ENCODE results near the gene SEPTIN8.

The SEPTIN8 gene

GRCh38 chr5:132773601-132774355, 3.3 kb downstream of the SEPTIN8 start:
- no peak overlapping the region for H3K27ac ChIP-seq
- TF ChIP-seq, protein P1, sequence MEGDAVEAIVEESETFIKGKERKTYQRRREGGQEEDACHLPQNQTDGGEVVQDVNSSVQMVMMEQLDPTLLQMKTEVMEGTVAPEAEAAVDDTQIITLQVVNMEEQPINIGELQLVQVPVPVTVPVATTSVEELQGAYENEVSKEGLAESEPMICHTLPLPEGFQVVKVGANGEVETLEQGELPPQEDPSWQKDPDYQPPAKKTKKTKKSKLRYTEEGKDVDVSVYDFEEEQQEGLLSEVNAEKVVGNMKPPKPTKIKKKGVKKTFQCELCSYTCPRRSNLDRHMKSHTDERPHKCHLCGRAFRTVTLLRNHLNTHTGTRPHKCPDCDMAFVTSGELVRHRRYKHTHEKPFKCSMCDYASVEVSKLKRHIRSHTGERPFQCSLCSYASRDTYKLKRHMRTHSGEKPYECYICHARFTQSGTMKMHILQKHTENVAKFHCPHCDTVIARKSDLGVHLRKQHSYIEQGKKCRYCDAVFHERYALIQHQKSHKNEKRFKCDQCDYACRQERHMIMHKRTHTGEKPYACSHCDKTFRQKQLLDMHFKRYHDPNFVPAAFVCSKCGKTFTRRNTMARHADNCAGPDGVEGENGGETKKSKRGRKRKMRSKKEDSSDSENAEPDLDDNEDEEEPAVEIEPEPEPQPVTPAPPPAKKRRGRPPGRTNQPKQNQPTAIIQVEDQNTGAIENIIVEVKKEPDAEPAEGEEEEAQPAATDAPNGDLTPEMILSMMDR (conservative IDR thresholded peaks at IDR 0.05) = no peak

GRCh38 chr5:132773114-132773513, 3.9 kb downstream of the SEPTIN8 start:
- H3K27ac ChIP-seq = no peak overlapping the region
- TF ChIP-seq, protein P1 (conservative IDR thresholded peaks at IDR 0.05) = no peak

GRCh38 chr5:132772291-132773070, 4.6 kb downstream of the SEPTIN8 start:
- no peak overlapping the region for H3K27ac ChIP-seq
- TF ChIP-seq, protein P1 (conservative IDR thresholded peaks at IDR 0.05) = no peak

- no peak overlapping the region for H3K27ac ChIP-seq
- TF ChIP-seq, protein P1 (conservative IDR thresholded peaks at IDR 0.05) = no peak
These were observed 5.5 kb downstream of the SEPTIN8 start for GRCh38 chr5:132771503-132771998.

DNA sequence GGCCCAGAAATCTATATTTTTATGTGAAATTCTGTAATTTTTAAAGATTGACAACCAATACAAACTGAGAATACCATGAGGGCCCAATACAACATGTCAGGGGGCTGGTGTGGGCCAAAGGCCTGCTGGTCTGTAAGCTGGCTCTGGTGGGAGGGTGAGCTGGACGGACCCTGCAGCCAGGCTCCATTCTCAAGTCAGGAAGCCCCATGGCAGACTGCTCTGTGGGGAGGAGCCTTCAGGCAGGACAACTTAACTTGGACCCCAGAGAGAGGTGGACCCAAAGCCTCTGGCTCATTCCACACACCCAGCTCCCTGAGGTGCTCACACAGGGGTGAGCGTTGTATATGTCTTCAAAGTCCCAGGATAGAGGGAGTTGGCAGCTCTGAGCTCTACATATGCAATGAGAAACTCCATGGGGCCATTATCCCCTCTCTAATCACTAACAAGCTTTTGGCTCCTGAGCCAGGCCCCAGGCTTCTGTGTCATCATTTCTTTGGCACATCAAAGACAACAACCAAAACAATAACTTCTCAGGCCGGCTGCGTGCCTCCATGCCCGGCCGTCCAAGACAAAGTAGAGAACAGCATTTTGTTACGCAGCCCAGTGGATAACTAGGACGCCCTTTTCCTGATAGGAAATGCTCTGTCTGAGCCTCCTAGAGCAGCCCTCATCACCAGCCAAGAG, 6.4 kb downstream of the SEPTIN8 start:
- TF ChIP-seq, protein P1 (conservative IDR thresholded peaks at IDR 0.05) = no peak
- H3K27ac ChIP-seq = no peak overlapping the region

DNA sequence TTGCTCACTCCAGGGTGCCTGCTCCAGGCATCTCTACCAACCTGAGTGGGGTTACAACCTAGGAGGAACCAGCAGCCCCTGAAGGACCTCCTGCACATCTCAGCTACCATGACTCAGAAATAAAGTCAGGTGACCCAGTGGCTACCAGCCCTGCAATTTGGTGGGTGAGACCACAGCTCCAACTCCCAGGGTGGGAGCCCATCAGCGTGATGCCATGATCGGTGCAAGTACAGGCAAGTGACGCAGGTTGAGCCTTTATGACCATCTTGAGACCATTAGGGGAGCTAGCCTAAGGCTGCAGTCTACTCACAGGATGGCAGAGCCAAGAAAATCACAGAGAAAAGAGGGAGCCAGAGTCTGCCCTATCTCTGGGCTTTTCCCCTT, 8.6 kb downstream of the SEPTIN8 start:
- no peak overlapping the region for H3K27ac ChIP-seq
- TF ChIP-seq, protein P1 (conservative IDR thresholded peaks at IDR 0.05) = no peak

DNA sequence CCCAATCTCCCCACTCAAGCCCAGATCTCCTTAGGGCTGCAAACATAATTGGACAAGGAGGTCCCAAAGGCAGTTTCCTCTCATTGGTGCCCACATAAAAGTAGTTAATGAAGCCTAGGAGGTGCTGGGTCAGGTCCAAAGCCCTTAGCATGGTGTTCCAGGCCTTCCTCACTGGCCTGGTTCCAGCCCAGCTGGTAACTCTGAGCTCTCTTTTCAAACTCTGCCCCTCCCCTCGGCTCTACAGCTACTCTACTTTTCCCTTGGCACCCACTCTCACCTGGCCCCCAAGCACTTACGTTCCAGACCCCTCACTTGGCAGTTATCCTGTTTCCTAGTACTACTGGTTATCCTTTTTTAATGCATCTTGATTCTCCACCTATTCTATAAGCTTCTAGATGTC, 9.9 kb downstream of the SEPTIN8 start:
- no peak overlapping the region for H3K27ac ChIP-seq
- TF ChIP-seq, protein P1 (conservative IDR thresholded peaks at IDR 0.05) = no peak
